Skin epidermis (tissue), 12 donors: ENCODE data around the gene KAZALD1.

Experiments used
- H3K27ac ChIP-seq, 21 experiments: fragments of 200-600 bp; sonication (generic) in 11 of 21; one replicate each; pipeline ENCODE4 v1.5.0; 2020; ENCODE audit warnings: mild to moderate bottlenecking in 3 of 21, inconsistent platforms in 2 of 21, moderate library complexity in 2 of 21
- H3K4me3 ChIP-seq, 7 experiments: fragments of 200-600 bp; sonication (generic) in 2 of 7; one replicate each; pipeline ENCODE4 v1.5.0; 2020; ENCODE audit warnings: inconsistent platforms in 2 of 7, mild to moderate bottlenecking in 2 of 7, moderate library complexity in 1 of 7

Gene KAZALD1

DNA sequence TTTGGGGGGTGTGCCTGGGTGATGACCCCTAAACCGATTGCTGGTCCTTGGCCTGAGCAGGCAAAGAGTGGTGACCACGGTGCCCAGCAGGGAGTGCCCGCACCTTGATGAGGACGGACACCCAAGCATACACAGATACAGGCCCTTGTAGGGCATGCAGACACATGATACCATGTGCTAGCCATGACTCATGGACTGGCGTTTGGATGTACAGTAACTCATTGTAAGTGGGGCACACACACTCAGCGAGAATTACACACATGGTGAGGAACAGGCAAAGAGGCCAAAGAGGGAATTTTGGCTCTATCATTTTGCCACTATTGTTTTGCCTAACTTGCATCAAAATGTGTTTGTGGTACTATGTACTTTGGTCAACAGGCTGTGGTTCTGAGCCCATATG is 24.1 kb downstream of the KAZALD1 start:
- no peak overlapping the region for H3K4me3 ChIP-seq

DNA sequence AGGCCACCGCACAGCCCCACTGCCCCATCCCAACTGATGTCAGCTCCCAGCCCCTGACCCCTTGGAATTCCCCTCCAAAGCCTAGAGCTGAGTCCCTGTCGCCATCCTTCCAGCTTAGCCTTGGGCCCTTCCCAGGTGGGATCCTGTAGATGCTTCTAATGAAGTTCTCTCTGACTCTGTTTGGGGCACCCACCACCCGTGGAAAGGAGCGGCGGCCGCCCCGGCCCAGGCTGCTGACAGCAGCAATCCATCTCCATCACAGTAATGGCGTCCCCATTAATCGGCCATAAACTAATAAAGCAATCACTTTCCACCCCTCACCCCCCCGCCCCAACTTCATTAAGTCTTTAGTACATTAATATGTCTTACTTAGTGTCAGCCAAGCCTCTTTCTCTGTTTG is 25.6 kb downstream of the KAZALD1 start:
- Histone ChIP-seq H3K27ac (no peak overlapping the region), H3K4me3 (no peak overlapping the region)

More for the DNA sequence above, 24.1 kb downstream of the KAZALD1 start:
- peak overlapping the region in 1 of 21 experiments; percentile 14 for H3K27ac ChIP-seq

DNA sequence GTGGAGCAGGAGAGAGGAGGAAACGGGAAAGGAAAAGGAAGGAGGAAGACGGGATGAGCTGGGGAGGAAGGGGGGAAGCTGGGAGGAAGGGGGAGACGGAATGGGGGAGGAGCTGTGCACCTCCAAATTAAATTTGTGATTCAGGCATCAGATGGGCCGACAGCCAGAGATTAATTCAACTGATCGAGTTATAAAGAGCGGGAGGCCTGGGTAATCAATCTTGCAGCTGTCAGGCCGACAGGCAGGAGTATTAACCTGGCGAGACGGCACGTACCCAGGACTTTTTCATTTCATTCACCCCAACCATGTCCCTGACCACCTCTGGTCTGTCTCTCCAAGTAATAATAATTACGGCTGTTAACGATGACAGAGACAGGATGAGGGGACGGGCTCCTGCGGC is 26.2 kb downstream of the KAZALD1 start:
- Histone ChIP-seq H3K27ac (peak overlapping the region in 1 of 21 experiments; percentile 16), H3K4me3 (no peak overlapping the region)

- Histone ChIP-seq H3K4me3 (no peak overlapping the region), H3K27ac (peak overlapping the region in 1 of 21 experiments; percentile 0)
These were observed 27.9 kb downstream of the KAZALD1 start for GRCh38 chr10:101089520-101090299.

GRCh38 chr10:101090597-101090996 is 28.8 kb downstream of the KAZALD1 start:
- H3K4me3 ChIP-seq = no peak overlapping the region
- no peak overlapping the region for H3K27ac ChIP-seq

GRCh38 chr10:101091546-101092290 is 29.9 kb downstream of the KAZALD1 start:
- peak overlapping the region in 1 of 21 experiments; percentile 3 for H3K27ac ChIP-seq
- H3K4me3 ChIP-seq = no peak overlapping the region

- Histone ChIP-seq H3K4me3 (no peak overlapping the region), H3K27ac (no peak overlapping the region)
These were observed 31.1 kb downstream of the KAZALD1 start for GRCh38 chr10:101092881-101093354.

GRCh38 chr10:101094121-101094879 is 32.5 kb downstream of the KAZALD1 start:
- no peak overlapping the region for H3K4me3 ChIP-seq
- no peak overlapping the region for H3K27ac ChIP-seq

- H3K4me3 ChIP-seq = no peak overlapping the region
- no peak overlapping the region for H3K27ac ChIP-seq
These were observed 33.2 kb downstream of the KAZALD1 start for GRCh38 chr10:101095004-101095403.

DNA sequence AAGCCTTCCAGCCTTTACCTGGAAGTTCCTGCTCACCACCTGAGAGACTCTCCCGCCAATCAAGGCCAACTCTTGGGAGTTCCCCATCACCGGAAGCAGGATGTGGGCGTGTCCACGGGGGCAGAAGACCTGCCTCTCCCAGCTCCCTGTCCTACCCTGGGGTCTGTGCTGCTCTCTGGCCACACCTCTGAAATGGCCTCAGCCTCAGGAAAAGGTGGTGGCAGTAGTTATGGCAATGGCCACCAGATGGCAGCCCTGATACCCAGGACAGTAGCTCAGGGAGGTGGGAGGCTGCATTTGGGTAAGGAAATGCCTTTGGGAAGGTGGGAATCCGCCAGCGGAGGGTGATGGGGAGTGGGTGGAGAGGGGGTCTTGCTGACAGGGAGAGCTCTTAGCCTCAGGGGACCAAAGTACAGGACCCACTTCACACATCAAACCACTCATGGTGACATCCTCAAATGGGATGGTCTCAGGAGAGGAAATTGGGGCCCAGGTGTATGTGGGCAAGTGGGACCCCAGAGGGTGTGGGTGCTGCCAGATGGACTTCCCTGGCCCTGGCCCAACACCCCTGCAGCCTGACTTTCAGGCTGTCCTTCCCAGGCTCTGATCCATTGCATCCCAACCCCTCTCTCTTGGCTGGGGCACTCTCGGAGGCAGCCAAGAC is 33.9 kb downstream of the KAZALD1 start:
- Histone ChIP-seq H3K4me3 (no peak overlapping the region), H3K27ac (no peak overlapping the region)

GRCh38 chr10:101096378-101096777 is 34.6 kb downstream of the KAZALD1 start:
- no peak overlapping the region for H3K27ac ChIP-seq

DNA sequence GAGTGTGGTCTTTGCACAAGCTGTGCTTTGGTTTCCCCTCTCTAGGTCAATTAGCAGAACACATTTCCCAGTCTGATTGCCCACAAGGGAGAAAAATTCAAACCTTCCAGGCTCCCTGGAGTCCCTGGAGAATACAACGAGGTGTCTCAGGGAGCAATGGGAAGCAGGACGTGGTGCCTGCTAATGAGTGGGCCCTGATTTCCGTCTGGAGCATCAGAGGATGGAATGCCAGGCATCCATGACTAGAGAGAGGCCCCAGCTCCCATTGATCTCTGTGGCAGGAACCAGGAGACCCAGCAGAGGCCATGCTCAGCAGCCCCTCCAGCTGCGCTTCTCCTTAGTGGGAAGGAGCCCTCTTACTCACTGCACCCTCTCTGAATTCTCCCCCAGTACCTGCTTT is 36.1 kb downstream of the KAZALD1 start:
- Histone ChIP-seq H3K4me3 (no peak overlapping the region), H3K27ac (no peak overlapping the region)

More at GRCh38 chr10:101096378-101096777, 34.6 kb downstream of the KAZALD1 start:
- H3K4me3 ChIP-seq = no peak overlapping the region

DNA sequence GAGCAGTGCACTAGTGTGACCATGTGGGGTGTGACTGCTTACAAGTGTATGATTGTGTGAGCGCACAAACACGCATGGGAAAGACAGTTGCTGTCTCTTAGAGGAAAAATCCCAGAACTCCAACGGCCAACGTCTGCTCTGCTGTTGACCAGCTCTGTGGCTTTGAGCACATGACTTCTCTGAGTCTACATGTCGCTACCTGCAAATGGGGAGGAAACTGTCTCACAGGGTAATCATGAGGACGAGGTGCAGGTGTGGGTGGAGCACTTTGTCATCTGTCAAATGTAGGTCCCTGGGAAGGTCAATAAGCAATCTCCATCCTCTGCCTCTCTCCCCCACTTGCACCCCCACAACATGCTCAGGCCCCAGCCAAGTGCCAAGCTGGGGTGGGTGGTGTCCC is 38.1 kb downstream of the KAZALD1 start:
- Histone ChIP-seq H3K4me3 (no peak overlapping the region), H3K27ac (no peak overlapping the region)

- Histone ChIP-seq H3K4me3 (no peak overlapping the region), H3K27ac (no peak overlapping the region)
These were observed 39.6 kb downstream of the KAZALD1 start for GRCh38 chr10:101101372-101101881.

GRCh38 chr10:101103430-101103829 is 41.6 kb downstream of the KAZALD1 start:
- H3K27ac ChIP-seq = no peak overlapping the region
- H3K4me3 ChIP-seq = no peak overlapping the region

DNA sequence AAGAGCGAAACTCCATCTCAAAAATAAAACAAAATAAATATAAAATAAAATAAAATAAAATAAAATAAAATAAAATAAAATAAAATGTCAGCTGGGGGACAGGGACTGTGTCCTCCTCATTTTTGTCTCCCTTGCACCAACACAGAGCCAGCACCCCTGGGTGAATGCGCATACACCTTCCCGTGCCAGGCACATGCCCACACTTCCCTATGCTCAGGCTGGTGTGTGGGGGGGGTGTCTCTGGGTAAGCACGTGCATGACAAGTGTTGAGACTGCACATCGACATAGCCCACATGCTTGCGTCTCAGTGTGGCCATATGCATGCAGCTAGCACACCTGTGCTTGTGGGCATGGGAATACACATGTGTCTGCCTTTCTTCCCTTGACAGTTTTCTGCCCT is 44.6 kb downstream of the KAZALD1 start:
- Histone ChIP-seq H3K27ac (no peak overlapping the region), H3K4me3 (no peak overlapping the region)

GRCh38 chr10:101107771-101108170 is 46.0 kb downstream of the KAZALD1 start:
- no peak overlapping the region for H3K4me3 ChIP-seq

DNA sequence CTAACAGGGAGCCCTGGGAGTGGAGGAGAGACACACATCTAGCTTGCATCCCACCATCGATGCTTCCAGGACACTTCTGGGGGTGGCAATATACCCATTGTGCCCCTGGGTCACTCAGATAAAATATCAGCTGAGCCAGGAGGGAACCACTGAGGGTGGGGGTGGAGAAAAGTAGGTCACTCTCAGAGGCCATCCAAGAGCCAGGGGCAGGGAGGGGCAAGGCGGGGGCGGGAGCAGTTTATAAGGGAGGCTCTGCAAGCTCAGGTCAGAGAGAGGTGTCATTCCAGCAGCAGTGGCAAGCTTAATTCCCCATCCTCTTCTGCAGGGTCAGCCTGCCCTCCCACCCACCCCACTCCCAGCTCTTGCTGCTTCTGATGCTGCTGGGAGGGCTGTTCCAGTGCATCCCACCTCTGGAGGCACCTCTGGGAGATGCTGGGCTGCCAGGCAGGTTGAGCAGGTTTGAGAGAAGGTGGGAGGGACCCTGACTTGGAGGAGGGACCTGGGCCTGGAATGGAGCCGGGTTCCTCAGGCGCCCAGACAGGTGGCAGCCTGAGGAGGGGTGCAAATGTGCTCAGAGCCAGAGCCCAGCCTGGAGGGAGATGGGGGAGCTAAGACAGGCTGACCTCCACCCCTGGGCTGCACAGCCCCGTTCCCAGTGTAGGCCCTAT is 49.2 kb downstream of the KAZALD1 start:
- no peak overlapping the region for H3K4me3 ChIP-seq
- no peak overlapping the region for H3K27ac ChIP-seq

More at GRCh38 chr10:101107771-101108170, 46.0 kb downstream of the KAZALD1 start:
- H3K27ac ChIP-seq = no peak overlapping the region

DNA sequence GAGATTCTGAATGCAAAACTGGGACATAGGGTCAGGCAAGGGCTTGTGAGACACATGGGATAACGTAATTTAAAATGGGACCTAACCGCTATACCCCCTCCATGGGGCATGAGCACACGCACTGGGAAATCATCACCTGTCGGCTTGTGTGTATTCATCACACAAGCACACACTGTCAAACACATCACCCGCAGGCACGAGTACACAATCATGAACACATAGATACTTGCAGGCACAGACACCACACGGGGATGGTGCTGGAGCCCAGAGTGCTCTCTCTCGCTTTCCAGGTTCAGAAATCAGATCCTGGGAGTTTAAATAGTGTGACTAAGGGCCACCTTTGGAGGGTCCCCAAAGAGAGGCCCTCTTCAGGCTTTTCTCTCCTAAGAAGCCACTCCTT is 49.8 kb downstream of the KAZALD1 start:
- no peak overlapping the region for H3K4me3 ChIP-seq

More for the DNA sequence above, 49.8 kb downstream of the KAZALD1 start:
- H3K27ac ChIP-seq = no peak overlapping the region
